GM23338 (cell line): Measurements from ENCODE around the gene PRKAR1B.

ENCODE experiments used
- CTCF ChIP-seq, 2 experiments: fragments of 200-600 bp in 1 of 2; sonication (generic) in 1 of 2; conservative IDR thresholded peaks; 2 replicates each; pipeline versions ENCODE4 v1.5.1 to v1.6.1; 2016 to 2017; ENCODE audit warnings: antibody characterized with exemption in 2 of 2, low read depth in 2 of 2, mild to moderate bottlenecking in 2 of 2, moderate library complexity in 1 of 2
- REST ChIP-seq: IDR thresholded peaks from one replicate; pipeline ENCODE4 v1.6.1; 2018; ENCODE audit warnings: antibody characterized with exemption; ENCODE audit not compliant: unreplicated experiment

- no peak for TF ChIP-seq CTCF (conservative IDR thresholded peaks at IDR 0.05; ENCODE audit: low read depth in 2 of 2)
- TF ChIP-seq REST, result no peak
These were observed 208.2 kb downstream of the PRKAR1B start for GRCh38 chr7:518630-519483.
